Measurements from ENCODE around the gene ZSCAN2.

The ZSCAN2 gene

DNA sequence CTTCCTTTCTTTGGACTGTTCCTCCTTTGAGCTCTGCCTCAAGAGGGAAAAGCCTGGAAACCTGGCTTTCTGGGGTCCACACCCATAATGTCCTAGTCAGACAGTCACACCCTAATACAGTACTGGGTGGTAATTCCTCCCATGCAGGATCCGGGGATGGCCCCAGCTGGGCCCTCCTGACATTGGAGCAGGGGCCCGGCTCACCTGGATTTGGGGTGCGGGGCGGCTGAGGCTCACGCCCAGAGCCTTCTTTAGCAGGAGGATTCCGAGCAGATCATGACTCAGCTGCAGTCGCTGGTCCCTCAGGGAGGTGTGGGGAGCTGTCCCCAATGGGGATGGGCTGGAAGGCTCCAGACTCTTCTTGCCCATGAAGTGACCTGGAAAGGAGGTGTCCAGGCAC is 56.2 kb downstream of the ZSCAN2 start:
- CTCF ChIA-PET, result interaction anchor here (1.5 to 4.2 kb wide), 2 partner anchors 58 to 221 kb away, joined by 4 to 16 read pairs; no protein-coding TSS in a partner anchor
- Mint-ChIP-seq H3K4me3 (peak overlapping the region; percentile 70), H3K27ac (peak overlapping the region; percentile 33), H3K4me1 (peaks cover 52% of the 10 kb centered on the region), H3K36me3 (peaks cover 15% of the 10 kb centered on the region), H3K9me3 (no peaks in the 10 kb centered on the region), H3K27me3 (peaks cover 12% of the 10 kb centered on the region)
- no peak for DNase-seq

DNA sequence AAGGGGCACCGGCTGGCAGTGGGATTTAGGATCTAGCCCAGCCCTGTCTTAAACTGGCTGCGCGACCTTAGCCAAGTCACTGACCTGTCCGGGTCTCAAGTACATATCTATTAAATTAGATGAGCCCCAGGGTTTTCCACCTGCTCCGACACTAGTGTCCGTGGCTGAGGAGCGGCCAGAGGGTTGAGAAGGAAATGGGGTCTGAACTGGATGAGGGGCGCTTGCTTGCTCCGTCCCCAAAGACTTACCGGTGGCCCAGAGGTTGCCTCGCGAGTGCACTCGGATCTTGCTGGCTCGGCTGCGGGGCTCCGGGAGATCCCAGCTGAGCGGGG is 56.9 kb downstream of the ZSCAN2 start:
- peaks cover 12% of the 10 kb centered on the region for H3K27me3 Mint-ChIP-seq
- no peak overlapping the region for H3K27ac Mint-ChIP-seq
- DNase-seq, result no peak
- CTCF ChIA-PET, result interaction anchor here (2.4 kb wide), 1 partner anchor 219 kb away, joined by 6 read pairs; no protein-coding TSS in a partner anchor
- H3K36me3 Mint-ChIP-seq, result peaks cover 13% of the 10 kb centered on the region
- no peaks in the 10 kb centered on the region for H3K9me3 Mint-ChIP-seq
- H3K4me3 Mint-ChIP-seq, result peak overlapping the region; percentile 70
- peaks cover 45% of the 10 kb centered on the region for H3K4me1 Mint-ChIP-seq

DNA sequence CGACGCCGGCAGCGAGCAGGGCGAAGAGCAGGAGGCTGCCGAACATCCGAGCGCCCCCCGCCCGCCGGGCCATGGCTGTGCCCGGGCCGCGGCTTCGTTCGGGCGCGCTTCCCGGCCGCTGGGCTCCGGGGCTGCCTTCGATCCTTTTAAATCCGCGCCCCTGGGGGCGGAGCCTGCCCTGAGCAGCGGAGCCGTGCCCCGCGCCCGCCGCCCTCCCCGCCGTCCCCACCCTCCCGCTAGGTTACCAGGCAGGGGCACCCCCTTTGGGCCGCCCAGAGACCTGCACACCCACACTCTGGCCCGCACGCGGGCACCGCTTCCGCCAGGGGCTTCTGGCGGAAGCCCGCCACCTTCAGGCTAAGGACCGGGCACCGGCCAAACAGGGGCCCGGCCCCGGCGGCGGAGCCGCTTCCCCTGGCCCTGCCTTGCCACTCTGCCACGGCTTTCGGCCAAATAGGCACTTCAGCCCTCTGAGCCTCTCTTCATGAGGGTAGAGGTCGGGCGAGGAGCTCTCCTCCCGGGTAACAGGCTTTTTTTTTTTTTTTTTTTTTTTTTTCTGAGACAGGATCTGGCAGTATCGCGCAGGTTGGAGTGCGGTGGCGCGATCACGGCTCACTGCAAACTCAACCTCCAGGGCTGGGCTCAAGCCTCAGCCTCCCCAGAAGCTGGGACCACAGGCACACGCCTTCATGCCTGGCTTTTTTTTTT is 57.4 kb downstream of the ZSCAN2 start, which contains the start of gene NMB:
NMB (minus strand) TSS at position 120 of the 708 bp plus-strand sequence; CDS start at position 73, 47 bp downstream.
- no peaks in the 10 kb centered on the region for H3K9me3 Mint-ChIP-seq
- H3K36me3 Mint-ChIP-seq, result peaks cover 13% of the 10 kb centered on the region
- CTCF ChIA-PET, result interaction anchor here (0.7 to 2.4 kb wide), 11 partner anchors 9 to 220 kb away, joined by 3 to 7 read pairs (median 3); partner anchors contain the start of gene SEC11A
- peak within 1 kb of the TSS; percentile 85 for H3K27ac Mint-ChIP-seq
- peaks cover 12% of the 10 kb centered on the region for H3K27me3 Mint-ChIP-seq
- peak; percentile 88 for DNase-seq
- H3K4me3 Mint-ChIP-seq, result peak within 1 kb of the TSS; percentile 70
- peaks cover 42% of the 10 kb centered on the region for H3K4me1 Mint-ChIP-seq

DNA sequence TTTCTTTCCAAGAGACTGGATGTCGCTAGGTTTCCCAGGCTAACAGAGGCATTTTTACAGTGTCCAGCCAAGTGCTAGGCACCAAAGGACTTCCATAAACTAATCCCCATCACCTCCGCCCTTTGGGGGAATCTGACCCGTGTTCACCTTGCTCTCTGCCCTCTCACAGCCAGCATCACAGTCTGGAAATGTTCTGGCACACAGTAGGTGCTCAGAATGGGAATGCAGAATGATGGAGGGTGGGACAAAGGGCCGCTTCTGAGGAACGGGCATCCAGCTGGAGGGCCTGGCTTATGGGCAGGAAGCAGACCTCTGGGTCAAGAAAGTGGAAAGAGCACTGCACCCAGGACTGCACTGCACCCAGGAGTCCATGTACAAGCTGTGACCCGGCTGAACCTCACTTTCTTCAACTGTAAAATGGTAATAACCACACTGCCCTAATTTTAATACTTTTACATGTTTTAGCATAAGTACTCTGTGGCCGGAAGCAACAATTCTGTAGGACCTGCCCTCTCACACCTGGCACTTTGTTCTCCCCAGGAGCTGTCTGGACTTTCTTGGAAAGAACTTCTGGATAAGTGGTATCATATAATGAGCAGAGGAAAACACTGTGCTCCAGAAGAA is 58.1 kb downstream of the ZSCAN2 start:
- Mint-ChIP-seq H3K27me3 (peaks cover 12% of the 10 kb centered on the region), H3K4me1 (peaks cover 35% of the 10 kb centered on the region), H3K27ac (peak overlapping the region; percentile 85), H3K4me3 (peak overlapping the region; percentile 67), H3K9me3 (no peaks in the 10 kb centered on the region), H3K36me3 (peaks cover 11% of the 10 kb centered on the region)
- DNase-seq, result no peak
- CTCF ChIA-PET, result interaction anchor here (0.7 to 2.4 kb wide), 12 partner anchors 10 to 219 kb away, joined by 3 to 7 read pairs (median 3); partner anchors contain the start of gene SEC11A

DNA sequence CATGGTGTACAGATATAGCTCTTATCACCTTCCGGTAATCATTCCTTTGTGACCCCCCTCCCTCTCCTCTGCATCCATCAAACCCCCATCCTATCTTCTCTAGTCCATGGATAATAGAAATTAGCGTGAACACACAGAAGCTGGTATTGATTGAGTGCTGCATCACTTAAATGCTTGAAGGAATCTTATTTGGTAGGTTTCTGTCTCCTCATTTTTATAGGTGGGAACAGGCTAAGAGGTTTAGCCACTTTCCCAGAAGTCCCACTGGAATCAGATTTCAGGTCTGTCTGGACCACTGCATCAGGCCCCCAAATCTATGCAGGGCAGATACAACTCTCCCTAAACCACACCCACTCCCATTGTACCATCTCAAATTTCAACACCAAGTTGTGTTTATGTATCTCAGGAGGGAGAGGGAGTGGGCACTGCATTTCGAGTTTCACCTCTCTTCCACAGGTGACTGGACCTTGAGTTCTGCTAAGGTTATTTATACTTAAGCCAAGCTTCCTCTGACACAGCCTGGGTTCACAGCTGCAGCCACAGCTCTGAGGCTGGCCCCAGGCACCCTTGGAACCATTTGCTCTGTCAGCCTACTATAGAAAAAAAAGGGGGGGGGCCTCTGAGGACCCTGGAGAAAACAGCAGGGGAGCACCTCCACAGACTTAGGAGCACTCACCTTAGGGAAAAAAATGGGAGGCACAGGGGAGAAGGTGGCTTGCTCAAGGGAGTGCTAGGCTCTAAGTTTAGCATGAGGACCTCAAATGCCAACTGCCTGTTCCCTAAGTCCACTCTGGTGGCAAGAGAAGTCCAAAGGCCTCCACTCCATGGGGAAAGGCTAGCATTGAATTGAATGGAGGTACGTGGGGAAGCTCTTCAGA is 59.3 kb downstream of the ZSCAN2 start:
- peaks cover 17% of the 10 kb centered on the region for H3K36me3 Mint-ChIP-seq
- no peak for DNase-seq
- peak overlapping the region; percentile 5 for H3K27ac Mint-ChIP-seq
- CTCF ChIA-PET, result interaction anchor here (0.6 to 2.4 kb wide), 3 partner anchors 69 to 268 kb away, joined by 3 to 6 read pairs (median 3); no protein-coding TSS in a partner anchor
- H3K9me3 Mint-ChIP-seq, result no peaks in the 10 kb centered on the region
- peaks cover 29% of the 10 kb centered on the region for H3K4me1 Mint-ChIP-seq
- H3K4me3 Mint-ChIP-seq, result no peak overlapping the region
- H3K27me3 Mint-ChIP-seq, result peaks cover 12% of the 10 kb centered on the region

DNA sequence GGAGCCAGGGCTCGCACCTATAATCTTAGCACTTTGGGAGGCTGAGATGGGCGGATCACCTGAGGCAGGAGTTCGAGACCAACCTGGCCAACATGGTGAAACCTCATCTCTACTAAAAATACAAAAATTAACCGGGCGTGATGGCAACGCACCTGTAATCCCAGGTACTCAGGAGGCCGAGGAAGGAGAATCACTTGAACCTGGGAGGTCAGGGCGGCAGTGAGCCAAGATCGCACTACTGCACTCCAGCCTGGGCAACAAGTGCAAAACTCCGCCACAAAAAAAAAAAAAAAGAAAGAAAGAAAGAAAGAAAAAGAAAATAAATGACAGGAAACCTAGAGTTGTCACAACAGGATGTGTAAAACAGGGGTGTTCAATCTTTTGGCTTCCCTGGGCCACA is 60.2 kb downstream of the ZSCAN2 start:
- H3K27me3 Mint-ChIP-seq, result peaks cover 12% of the 10 kb centered on the region
- no peak for DNase-seq
- no peak overlapping the region for H3K27ac Mint-ChIP-seq
- no peaks in the 10 kb centered on the region for H3K9me3 Mint-ChIP-seq
- peaks cover 22% of the 10 kb centered on the region for H3K36me3 Mint-ChIP-seq
- CTCF ChIA-PET, result interaction anchor here (0.7 kb wide), 1 partner anchor 125 kb away, joined by 3 read pairs; no protein-coding TSS in a partner anchor
- H3K4me1 Mint-ChIP-seq, result peaks cover 23% of the 10 kb centered on the region
- H3K4me3 Mint-ChIP-seq, result no peak overlapping the region

DNA sequence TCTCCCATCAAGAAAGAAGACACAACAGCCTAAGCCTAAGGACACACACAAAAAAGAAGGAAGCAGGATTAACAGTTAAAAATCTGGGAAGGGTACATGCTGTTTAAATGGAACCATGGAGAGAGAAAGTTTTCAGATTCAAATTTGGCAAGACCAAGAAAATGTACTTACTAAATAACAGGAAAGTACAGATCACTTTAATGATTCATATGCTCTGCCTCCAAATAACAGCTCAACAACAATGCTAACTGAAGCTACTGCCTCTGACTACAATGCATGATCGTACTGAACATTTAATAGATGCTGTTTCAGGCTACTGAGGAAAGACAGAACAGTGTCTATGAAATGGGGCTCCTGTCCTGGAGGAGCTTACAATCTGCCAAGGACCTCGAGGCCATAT is 65.6 kb downstream of the ZSCAN2 start:
- Mint-ChIP-seq H3K27ac (no peak overlapping the region), H3K36me3 (peaks cover 49% of the 10 kb centered on the region), H3K4me1 (no peaks in the 10 kb centered on the region), H3K27me3 (no peaks in the 10 kb centered on the region), H3K4me3 (no peak overlapping the region), H3K9me3 (no peaks in the 10 kb centered on the region)
- CTCF ChIA-PET, result no interaction called here
- DNase-seq, result no peak

DNA sequence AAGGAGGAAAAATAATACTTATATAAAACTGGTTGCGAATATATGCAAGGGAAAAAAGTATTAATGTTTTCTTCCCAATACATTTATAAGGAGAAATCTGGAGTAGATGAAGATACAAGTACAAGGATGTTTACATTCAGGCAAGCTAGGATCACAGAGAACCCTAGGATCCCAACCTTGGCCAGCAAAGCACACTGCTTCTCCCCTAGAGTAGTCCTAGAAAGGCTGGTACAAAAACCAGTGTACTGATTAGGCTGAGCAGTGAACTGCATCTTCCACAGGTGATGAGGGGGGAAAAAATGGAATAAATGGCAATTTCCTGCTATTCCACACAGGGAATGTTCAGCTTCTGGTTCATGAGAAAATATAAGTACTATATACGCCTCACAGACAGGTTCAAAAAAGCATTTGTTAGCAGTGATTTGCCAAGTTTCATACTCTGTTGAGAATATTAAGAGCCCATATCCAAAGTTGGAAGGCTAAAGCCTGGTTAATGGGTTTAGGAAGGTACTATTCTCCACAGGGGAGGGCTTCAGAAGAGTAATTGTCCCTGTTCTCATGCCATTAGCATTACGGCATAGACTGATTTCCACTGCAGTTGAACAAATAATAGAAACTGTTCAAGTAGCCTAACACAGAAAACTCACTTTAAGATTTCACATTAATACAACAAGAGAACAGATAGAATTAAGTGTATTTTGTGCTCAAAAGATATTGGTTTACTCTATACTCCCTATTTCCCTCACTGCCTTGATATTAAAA is 67.6 kb downstream of the ZSCAN2 start:
- peaks cover 1% of the 10 kb centered on the region for H3K4me1 Mint-ChIP-seq
- no peaks in the 10 kb centered on the region for H3K9me3 Mint-ChIP-seq
- CTCF ChIA-PET, result no interaction called here
- no peak for DNase-seq
- H3K36me3 Mint-ChIP-seq, result peaks cover 55% of the 10 kb centered on the region
- peak overlapping the region; percentile 50 for H3K27ac Mint-ChIP-seq
- H3K4me3 Mint-ChIP-seq, result no peak overlapping the region
- no peaks in the 10 kb centered on the region for H3K27me3 Mint-ChIP-seq

DNA sequence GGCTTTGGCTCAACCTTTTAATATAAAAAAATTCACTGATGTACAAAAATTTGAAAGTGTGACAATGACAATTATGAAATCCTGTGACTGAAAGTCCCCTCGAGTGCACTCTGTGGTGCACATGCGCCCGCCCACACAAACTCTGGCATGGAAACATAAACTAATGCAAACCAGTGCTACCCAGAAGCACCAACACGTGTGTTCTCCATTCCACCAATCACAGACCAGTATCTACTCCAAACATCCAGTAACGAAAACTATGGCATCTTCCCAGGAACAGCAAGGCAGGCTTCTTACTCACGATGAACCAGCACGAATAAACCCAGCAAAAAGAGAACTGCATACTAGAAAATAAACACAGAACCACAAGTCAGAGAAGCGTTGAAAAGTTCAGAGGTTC is 68.9 kb downstream of the ZSCAN2 start:
- Mint-ChIP-seq H3K4me3 (no peak overlapping the region), H3K36me3 (peaks cover 60% of the 10 kb centered on the region), H3K9me3 (no peaks in the 10 kb centered on the region), H3K27me3 (no peaks in the 10 kb centered on the region), H3K27ac (peak overlapping the region; percentile 0), H3K4me1 (peaks cover 2% of the 10 kb centered on the region)
- no peak for DNase-seq
- CTCF ChIA-PET, result no interaction called here

DNA sequence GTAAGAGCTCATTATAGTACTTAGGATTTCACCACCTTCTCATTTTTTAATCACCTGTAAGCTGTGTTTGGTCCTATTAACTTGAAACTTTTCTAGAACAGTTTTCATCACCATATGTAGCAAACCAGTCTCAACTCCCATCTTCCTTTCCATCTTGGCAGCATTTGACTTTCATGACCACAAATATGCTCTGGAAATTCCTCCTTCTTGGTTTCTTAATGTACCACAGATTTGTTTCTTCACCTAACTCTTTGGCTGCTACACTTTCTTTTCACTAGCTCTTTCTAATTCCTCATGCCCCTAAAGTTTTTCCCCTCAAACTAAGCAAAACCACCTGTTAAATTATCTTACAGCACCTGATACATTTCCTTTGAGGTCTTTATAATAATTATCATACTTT is 70.4 kb downstream of the ZSCAN2 start:
- Mint-ChIP-seq H3K36me3 (peaks cover 57% of the 10 kb centered on the region), H3K4me1 (peaks cover 4% of the 10 kb centered on the region), H3K9me3 (no peaks in the 10 kb centered on the region), H3K27ac (no peak overlapping the region), H3K4me3 (no peak overlapping the region), H3K27me3 (no peaks in the 10 kb centered on the region)
- CTCF ChIA-PET, result interaction anchor here (1.3 kb wide), 1 partner anchor 73 kb away, joined by 3 read pairs; no protein-coding TSS in a partner anchor
- DNase-seq, result no peak

All from activated naive CD4-positive, alpha-beta T cell treated with anti-CD3 and anti-CD28 coated beads, Interleukin-2, amount 10 ng/mL, durations not matched to agents 7 days and 5 days (primary cell).